Measurements from ENCODE around the gene TYW1B. TPM values are rescaled to one million over a fixed set of nuclear protein-coding genes. Genes with fewer than 3 reads are reported as not detected.
"Not testable (repeated sequence)": the region's sequence is repeated elsewhere in the genome, so short reads cannot be mapped to it uniquely, and the experiment has no call there.

The TYW1B gene
- polyA plus RNA-seq, 3 donors, result 0.17 to 2.9 (median 0.31) TPM

GRCh38 chr7:72681211-72681610 lies 146.8 kb downstream of the TYW1B start:
- 73% methylated on average over 2 of the region's 4 CpGs for WGBS (ENCODE audit: insufficient coverage)
- intact Hi-C loops (cut with micrococcal nuclease); H3K4me1 ChIP-seq (ENCODE audit: control insufficient read depth in 1 of 2, insufficient read depth in 2 of 2, low read length in 2 of 2): not testable (repeated sequence)

GRCh38 chr7:72676880-72677279 lies 151.1 kb downstream of the TYW1B start:
- H3K27ac Mint-ChIP-seq; H3K36me3 ChIP-seq (replicated peaks in 1 of 2; ENCODE audit: control insufficient read depth in 1 of 2, insufficient read depth in 2 of 2, low read length in 2 of 2); H3K9me3 Mint-ChIP-seq; H3K27me3 ChIP-seq (ENCODE audit: control insufficient read depth in 2 of 2, insufficient read depth in 2 of 2, low read length in 2 of 2); H3K27me3 Mint-ChIP-seq (ENCODE audit: low read depth in 3 of 3); H3K79me2 ChIP-seq (ENCODE audit: insufficient read depth, low read length); H3K4me1 Mint-ChIP-seq; H3K9ac ChIP-seq (ENCODE audit: insufficient read depth, low read length, poor library complexity, severe bottlenecking); H3K4me3 ChIP-seq (replicated peaks in 1 of 3; ENCODE audit: low read depth in 2 of 3, low read length in 3 of 3); H3K4me2 ChIP-seq (replicated peaks; ENCODE audit: extremely low read depth, low read length, poor library complexity, severe bottlenecking); H3K4me3 Mint-ChIP-seq; H2AFZ ChIP-seq (ENCODE audit: insufficient read depth, low read depth, low read length, poor library complexity, severe bottlenecking); DNase-seq; intact Hi-C loops (cut with micrococcal nuclease); H3K4me1 ChIP-seq (ENCODE audit: control insufficient read depth in 1 of 2, insufficient read depth in 2 of 2, low read length in 2 of 2); H3K27ac ChIP-seq (ENCODE audit: low read depth in 1 of 2, low read length in 2 of 2); H4K20me1 ChIP-seq (ENCODE audit: insufficient read depth, low read length); H3K9me3 ChIP-seq (replicated peaks in 1 of 2; ENCODE audit: control insufficient read depth in 1 of 2, insufficient read depth in 1 of 2, low read length in 2 of 2): not testable (repeated sequence)
- peaks cover 15 to 17% of the 10 kb centered on the region in 2 donors for H3K36me3 Mint-ChIP-seq
- no CpG with 5 or more reads among the region's 6 CpGs for WGBS (ENCODE audit: insufficient coverage)

More at GRCh38 chr7:72681211-72681610, 146.8 kb downstream of the TYW1B start:
- DNase-seq; H3K9ac ChIP-seq (ENCODE audit: insufficient read depth, low read length, poor library complexity, severe bottlenecking); H3K4me1 Mint-ChIP-seq; H3K79me2 ChIP-seq (ENCODE audit: insufficient read depth, low read length); H3K27ac ChIP-seq (ENCODE audit: low read depth in 1 of 2, low read length in 2 of 2); H3K27me3 ChIP-seq (ENCODE audit: control insufficient read depth in 2 of 2, insufficient read depth in 2 of 2, low read length in 2 of 2); H3K27ac Mint-ChIP-seq; H3K9me3 Mint-ChIP-seq; H3K27me3 Mint-ChIP-seq (ENCODE audit: low read depth in 3 of 3); H3K36me3 ChIP-seq (replicated peaks in 1 of 2; ENCODE audit: control insufficient read depth in 1 of 2, insufficient read depth in 2 of 2, low read length in 2 of 2); H3K9me3 ChIP-seq (replicated peaks in 1 of 2; ENCODE audit: control insufficient read depth in 1 of 2, insufficient read depth in 1 of 2, low read length in 2 of 2); H2AFZ ChIP-seq (ENCODE audit: insufficient read depth, low read depth, low read length, poor library complexity, severe bottlenecking); H4K20me1 ChIP-seq (ENCODE audit: insufficient read depth, low read length); H3K4me3 Mint-ChIP-seq; H3K4me2 ChIP-seq (replicated peaks; ENCODE audit: extremely low read depth, low read length, poor library complexity, severe bottlenecking); H3K4me3 ChIP-seq (replicated peaks in 1 of 3; ENCODE audit: low read depth in 2 of 3, low read length in 3 of 3): not testable (repeated sequence)
- peaks cover 21 to 24% of the 10 kb centered on the region in 2 donors for H3K36me3 Mint-ChIP-seq

GRCh38 chr7:72676086-72676690 lies 151.8 kb downstream of the TYW1B start:
- H3K4me2 ChIP-seq (replicated peaks; ENCODE audit: extremely low read depth, low read length, poor library complexity, severe bottlenecking); H3K27me3 ChIP-seq (ENCODE audit: control insufficient read depth in 2 of 2, insufficient read depth in 2 of 2, low read length in 2 of 2); H3K4me3 ChIP-seq (replicated peaks in 1 of 3; ENCODE audit: low read depth in 2 of 3, low read length in 3 of 3); H3K9me3 ChIP-seq (replicated peaks in 1 of 2; ENCODE audit: control insufficient read depth in 1 of 2, insufficient read depth in 1 of 2, low read length in 2 of 2); DNase-seq; intact Hi-C loops (cut with micrococcal nuclease); H3K36me3 ChIP-seq (replicated peaks in 1 of 2; ENCODE audit: control insufficient read depth in 1 of 2, insufficient read depth in 2 of 2, low read length in 2 of 2); H3K9me3 Mint-ChIP-seq; H3K4me1 ChIP-seq (ENCODE audit: control insufficient read depth in 1 of 2, insufficient read depth in 2 of 2, low read length in 2 of 2); H2AFZ ChIP-seq (ENCODE audit: insufficient read depth, low read depth, low read length, poor library complexity, severe bottlenecking); H3K79me2 ChIP-seq (ENCODE audit: insufficient read depth, low read length); H3K9ac ChIP-seq (ENCODE audit: insufficient read depth, low read length, poor library complexity, severe bottlenecking); H3K27ac ChIP-seq (ENCODE audit: low read depth in 1 of 2, low read length in 2 of 2); H4K20me1 ChIP-seq (ENCODE audit: insufficient read depth, low read length); H3K27ac Mint-ChIP-seq; H3K4me3 Mint-ChIP-seq; H3K27me3 Mint-ChIP-seq (ENCODE audit: low read depth in 3 of 3); H3K4me1 Mint-ChIP-seq: not testable (repeated sequence)
- peaks cover 11 to 15% of the 10 kb centered on the region in 2 donors for H3K36me3 Mint-ChIP-seq
- WGBS (ENCODE audit: insufficient coverage), result no CpG with 5 or more reads among the region's 5 CpGs

- H3K4me1 ChIP-seq (ENCODE audit: control insufficient read depth in 1 of 2, insufficient read depth in 2 of 2, low read length in 2 of 2); H3K27ac Mint-ChIP-seq; H3K4me1 Mint-ChIP-seq; DNase-seq; intact Hi-C loops (cut with micrococcal nuclease); H4K20me1 ChIP-seq (ENCODE audit: insufficient read depth, low read length); H3K9me3 Mint-ChIP-seq; H3K4me2 ChIP-seq (replicated peaks; ENCODE audit: extremely low read depth, low read length, poor library complexity, severe bottlenecking); H3K27me3 ChIP-seq (ENCODE audit: control insufficient read depth in 2 of 2, insufficient read depth in 2 of 2, low read length in 2 of 2); H3K36me3 ChIP-seq (replicated peaks in 1 of 2; ENCODE audit: control insufficient read depth in 1 of 2, insufficient read depth in 2 of 2, low read length in 2 of 2); H3K4me3 ChIP-seq (replicated peaks in 1 of 3; ENCODE audit: low read depth in 2 of 3, low read length in 3 of 3); H3K9me3 ChIP-seq (replicated peaks in 1 of 2; ENCODE audit: control insufficient read depth in 1 of 2, insufficient read depth in 1 of 2, low read length in 2 of 2); H3K4me3 Mint-ChIP-seq; H3K27ac ChIP-seq (ENCODE audit: low read depth in 1 of 2, low read length in 2 of 2); H3K9ac ChIP-seq (ENCODE audit: insufficient read depth, low read length, poor library complexity, severe bottlenecking); H3K27me3 Mint-ChIP-seq (ENCODE audit: low read depth in 3 of 3); H2AFZ ChIP-seq (ENCODE audit: insufficient read depth, low read depth, low read length, poor library complexity, severe bottlenecking); H3K79me2 ChIP-seq (ENCODE audit: insufficient read depth, low read length): not testable (repeated sequence)
- WGBS (ENCODE audit: insufficient coverage), result no CpG with 5 or more reads among the region's 2 CpGs
- H3K36me3 Mint-ChIP-seq, result peaks cover 11 to 15% of the 10 kb centered on the region in 2 donors
These were observed 152.3 kb downstream of the TYW1B start for GRCh38 chr7:72675686-72676085.
